Stimulated activated CD8-positive, alpha-beta memory T cell treated with anti-CD3 and anti-CD28 coated beads, Interleukin-15, amount 100 ng/mL, for 4 hours (primary cell): ENCODE measurements around the gene DPP8.
A peak's percentile ranks its signal among the peaks of the same experiment; 100 is the strongest.
"Not testable (repeated sequence)": the region's sequence is repeated elsewhere in the genome, so short reads cannot be mapped to it uniquely, and the experiment has no call there.

Source experiments
- DNase-seq, 2 donors: peaks; one replicate each; pipeline ENCODE4 v3.0.0-alpha.2; 2020; ENCODE audit warnings: low read depth in 2 of 2

Gene DPP8

DNA sequence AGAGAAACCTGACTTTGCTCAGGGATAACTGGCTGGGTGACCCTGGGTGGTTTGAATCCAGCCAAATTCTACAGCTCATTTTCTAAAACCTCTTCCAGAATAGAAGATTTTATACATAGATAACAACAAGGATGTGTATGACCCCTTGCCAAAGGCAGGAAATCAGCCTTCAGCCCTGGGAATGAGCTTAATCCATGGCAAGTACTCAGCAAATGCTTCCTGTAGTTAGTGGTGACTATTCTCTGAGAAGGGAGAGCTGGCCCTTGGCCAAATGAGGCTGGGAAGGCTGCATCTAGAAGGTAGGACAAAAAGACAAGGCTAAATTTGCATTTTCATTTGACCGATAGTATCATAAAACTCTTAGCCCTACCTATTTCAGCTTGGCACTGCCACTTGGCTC is 8.1 kb upstream of the DPP8 start:
- no peak for DNase-seq

DNA sequence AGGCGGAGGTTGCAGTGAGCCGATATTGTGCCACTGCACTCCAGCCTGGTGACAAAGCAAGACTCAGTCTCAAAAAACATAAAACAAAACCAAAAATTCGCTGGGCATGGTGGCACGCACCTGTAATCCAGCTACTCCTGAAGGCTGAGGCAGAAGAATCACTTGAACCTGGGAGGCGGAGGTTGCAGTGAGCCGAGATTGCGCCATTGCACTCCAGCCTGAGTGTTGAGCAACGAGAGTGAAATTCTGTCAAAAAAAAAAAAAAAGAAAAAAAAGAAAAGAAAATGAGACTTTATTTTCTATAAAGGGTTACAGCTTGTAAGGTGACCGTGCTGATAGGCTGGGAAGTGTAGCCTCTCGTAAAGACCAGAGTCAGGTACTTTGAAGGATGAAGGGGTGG is 6.7 kb upstream of the DPP8 start:
- no peak for DNase-seq

DNA sequence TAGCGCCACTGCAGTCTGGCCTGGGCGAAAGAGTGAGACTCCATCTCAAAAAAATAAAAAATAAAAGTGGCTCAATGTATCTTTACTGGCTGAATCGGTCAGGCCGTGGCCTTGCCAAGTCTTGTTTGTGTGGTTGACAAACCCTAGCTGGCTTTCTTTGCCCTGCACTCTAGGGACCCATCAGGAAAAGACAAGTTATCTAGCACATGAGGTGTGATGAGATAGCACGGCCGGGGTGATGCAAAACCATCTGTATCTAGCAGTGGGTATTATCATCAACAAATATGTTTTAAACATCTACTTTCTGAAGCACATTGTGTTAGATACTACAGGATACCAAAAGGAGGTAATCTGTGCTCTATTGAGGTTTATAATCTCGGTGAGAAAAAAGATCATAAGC is 3.9 kb upstream of the DPP8 start:
- DNase-seq = no peak

DNA sequence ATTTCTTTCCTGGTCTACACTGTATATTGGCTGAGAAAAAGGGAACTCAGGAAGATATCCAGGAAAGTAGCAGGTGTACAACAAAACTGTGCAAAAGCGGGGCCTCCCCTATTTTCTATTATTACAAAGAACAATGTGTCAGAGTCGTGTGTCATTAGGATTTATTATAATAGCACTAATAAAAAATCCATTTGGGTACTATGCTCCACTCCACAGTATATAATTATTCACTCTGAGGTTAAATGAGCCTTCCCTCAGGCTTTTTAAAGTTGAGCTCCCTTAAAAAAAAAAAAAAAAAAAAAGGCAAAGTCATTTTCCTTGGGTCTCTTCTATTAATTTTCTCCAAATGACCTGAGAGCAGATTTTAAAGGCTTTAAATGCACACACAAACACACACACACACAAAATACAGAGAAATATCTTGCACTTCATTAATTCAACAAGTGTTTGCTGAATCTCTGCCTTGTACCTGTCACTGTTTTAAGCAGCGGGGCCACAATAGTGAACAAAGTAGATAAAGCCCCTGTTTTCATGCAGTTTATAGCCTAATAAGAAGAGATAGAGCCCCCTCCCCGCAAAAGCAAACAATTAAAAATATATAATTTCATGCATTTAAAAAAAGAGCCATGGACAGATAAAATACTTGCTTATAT is 1.3 kb upstream of the DPP8 start:
- DNase-seq = no peak

DNA sequence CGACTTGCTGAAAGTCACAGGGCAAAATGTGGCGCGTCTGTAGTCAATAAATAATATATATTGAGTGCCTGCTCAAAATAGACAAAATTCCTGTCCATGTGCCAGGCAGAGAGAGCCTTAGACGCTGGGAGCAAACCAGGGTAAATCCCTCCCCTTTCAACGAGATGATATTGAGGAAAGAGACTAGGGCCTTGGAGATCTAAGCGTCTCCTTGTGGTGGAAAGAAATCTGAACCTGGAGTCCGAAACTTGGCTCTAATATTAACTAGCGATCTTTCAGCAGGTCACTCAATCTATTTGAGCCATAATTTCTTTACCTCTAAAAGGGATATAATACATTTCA is 348 bp upstream of the DPP8 start:
- DNase-seq = no peak

DNA sequence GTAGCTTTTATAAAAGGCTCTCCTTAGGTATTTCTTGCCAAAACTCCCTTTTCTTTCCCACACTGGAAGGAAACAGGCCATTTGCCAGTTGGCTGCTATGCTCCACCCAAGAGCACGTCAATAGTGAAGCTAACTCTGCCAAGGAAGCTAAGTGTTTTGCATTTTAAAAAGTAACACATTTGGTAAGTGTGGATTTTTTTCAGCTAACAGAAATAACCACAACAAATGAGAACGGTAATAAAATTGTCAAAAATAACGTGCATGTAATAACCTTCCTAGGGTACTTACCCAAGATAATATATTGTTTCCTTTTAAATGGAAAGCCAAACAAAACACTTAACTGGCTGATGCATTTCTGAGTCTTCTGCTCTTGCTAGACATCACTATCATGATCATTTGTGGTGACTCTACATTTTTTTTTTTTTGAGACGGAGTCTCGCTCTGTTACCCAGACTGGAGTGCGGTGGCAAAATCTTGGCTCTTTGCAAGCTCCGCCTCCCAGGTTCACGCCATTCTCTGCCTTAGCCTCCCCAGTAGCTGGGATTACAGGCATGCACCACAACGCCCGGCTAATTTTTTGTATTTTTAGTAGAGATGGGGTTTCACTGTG is 4.6 kb downstream of the DPP8 start:
- DNase-seq = no peak

DNA sequence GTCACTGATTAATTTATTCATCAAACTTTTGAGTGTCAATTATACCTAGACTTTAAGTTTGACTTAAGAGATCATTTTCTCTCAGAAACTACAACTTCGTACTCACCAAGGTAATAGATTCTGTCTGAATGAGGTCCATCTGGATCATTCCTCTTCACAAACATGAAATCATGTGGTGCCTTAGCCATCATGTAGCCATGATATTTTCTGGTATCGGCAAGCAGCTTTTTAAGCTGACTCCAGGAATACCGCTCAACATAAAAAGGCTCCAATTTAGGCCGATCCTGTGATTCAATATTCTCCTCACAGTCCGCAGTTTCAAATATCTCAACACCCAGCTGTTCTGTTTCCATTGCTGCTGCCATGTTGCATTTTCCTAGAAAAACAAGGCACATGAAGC is 5.3 kb downstream of the DPP8 start:
- DNase-seq = no peak

DNA sequence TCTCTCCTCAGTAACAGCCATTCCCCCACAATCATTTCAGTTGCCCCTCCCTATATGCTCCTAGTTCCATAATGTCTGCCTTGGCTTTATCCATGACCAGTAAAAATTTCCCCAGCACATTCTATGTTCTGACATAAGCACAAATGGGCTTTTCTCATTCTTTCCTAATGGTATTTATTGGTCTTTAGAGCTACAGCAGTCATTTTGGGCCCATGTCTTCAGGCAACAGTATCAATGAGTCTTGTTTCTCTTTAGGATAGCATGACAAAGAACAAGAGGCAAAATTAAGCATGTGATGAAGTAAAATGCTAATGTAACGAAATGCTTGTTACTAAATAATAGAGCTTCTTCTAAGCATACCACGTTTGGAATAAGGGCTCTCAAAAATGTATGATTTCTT is 8.2 kb downstream of the DPP8 start:
- DNase-seq = no peak

DNA sequence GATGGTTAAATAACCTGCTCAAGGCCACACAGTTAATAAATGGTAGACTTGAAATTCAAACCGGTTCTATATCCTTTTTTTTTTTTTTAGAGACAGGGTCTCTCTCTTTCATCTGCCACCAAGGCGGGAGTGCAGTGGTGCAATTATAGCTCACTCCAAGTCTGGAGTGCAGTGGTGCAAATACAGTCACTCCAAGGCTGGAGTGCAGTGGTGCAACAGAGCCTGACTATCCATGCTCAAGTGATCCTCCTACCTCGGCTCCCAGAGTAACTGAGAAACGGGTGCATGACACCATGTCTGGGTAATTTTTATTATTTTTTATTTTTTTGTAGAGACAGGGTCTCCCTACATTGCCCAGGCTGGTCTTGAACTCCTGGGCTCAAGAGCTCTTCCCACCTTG is 23.4 kb downstream of the DPP8 start:
- no peak for DNase-seq

DNA sequence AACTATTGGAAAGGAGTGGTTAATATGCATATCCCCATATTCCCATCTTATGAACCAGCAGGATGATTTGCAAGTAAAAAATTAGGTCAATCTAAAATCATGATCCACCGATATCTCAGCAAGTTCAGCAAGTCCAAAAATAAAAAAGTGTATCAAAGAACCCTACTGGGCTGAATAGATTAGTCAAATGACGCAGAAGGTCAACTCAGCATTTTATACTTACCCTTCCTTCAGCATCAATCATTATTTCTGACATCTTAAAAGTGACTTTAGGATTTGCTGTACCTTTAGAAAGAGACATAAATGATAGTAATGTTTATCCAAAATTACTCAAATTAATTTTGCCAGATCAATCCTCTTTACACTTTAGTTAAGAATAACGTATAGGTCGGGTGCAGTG is 32.6 kb downstream of the DPP8 start:
- no peak for DNase-seq

DNA sequence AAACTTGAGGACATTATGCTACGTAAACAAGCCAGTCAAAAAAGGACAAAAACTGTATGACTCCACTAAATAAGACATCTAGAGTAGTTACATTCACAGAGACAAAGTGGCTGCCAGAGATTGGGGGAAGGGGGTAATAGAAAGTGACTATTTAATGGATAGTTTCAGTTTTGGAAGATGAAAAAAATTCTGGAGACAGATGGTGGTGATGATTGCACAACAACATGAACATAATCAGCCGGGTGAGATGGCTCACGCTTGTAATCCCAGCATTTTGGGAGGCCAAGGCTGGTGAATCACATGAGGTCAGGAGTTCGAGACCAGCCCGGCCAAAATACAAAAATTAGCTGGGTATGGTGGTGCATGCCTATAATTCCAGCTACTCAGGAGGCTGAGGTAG is 40.6 kb downstream of the DPP8 start:
- no peak for DNase-seq

DNA sequence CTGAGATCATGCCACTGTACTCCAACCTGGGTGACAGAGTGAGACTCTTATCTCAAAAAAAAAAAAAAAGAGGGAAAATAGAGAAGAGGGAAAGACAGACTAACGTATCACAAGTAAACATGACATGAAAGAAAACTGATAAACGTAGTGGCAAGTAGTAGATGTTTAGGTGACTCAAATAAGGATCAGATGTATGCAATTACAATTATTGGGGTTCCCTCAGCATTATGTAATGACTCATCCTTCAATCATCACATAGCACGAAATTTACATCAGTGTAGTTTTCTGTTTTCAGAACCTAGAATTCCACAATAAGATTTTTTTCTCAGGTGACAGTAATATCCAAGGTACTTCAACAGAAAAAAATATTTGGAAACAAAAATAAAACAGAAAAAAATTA is 46.6 kb downstream of the DPP8 start:
- DNase-seq = no peak

DNA sequence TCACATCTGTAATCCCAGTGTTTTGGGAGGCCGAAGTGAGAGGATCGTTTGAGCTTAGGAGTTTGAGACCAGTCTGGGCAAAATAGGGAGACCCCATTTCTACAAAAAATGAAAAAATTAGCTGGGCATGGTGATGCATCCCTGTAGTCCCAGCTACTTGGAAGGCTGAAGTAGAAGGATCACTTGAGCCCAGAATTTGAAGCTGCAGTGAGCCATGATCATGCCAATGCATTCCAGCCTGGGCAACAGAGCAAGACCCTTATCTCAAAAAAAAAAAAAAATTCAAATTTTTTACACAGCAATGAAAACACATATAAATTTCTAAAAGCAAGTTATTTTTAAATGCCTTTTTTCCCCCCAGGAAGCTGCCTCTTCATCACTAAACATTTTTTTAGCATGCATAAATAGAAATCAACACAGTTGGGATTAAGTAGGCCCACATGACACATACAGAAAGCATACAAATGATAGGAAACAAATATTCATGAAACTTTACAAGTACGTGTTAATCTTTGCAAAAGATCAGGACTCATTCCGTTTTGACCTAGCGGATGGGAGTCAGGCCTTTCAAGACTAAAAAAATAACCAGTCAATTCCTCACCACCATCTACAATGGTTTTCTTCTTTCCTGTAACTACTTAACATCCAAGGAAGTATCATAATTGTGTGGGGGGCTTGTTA is 49.1 kb downstream of the DPP8 start:
- DNase-seq = no peak

DNA sequence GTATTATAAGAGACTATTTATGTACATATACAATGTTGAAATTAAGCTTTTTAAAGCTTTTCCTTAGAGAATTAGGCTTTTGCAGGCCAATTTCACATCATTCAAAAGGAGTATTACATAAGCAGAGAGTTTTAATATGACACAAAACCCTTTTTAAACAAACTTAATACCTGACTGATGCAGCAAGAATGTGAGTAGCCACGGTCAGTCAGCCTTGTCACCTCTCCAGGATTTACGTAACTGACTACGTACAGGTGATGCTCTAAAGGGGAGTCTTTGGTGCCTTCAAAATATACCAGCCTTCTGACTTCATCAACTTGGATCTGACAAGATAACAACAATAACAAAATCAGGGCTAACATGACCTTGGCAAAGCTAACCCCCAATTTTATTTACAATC is 50.6 kb downstream of the DPP8 start:
- DNase-seq = no peak

DNA sequence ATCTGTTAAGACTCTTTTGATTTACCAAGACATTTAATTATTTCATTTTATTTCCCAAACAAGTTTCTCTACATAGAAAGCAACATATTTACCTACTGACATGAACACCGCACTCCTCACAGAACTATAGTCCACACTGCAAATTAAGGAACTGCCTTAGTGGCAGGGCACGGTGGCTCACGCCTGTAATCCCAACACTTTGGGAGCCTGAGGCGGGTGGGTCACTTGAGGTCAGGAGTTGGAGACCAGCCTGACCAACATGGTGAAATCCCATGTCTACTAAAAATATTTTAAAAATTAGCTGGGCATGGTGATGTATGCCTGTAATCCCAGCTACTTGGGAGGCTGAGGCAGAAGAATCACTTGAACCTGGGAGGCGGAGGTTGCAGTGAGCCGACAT is 54.4 kb downstream of the DPP8 start:
- not testable (repeated sequence) for DNase-seq

DNA sequence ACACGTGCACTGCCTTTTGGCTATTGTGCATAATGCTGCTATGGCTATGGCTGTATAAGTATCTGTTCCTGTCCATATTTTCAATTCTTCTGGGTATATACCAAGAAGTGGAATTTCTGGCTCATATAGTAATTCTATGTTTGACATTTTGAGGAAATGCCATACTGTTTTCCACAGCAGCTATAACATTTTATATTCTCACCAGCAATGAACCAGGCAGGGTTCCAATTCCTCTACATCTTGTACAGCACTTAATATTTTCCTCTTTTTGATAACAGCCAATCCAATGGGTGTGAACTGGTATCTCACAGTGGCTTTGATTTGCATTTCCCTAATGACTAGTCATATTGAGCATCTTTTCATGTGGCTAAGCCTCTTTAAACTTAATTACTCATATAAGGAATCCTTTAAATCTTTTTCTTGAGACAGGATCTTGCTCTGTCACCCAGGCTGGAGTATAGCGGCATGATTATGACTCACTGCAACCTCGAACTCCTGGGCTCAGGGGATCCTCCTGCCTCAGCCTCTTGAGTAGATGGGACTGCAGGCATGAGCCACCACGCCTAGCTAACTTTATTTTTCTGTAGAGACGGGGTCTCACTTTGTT is 56.6 kb downstream of the DPP8 start:
- DNase-seq = peak in 1 of 2 donors; percentile 2

DNA sequence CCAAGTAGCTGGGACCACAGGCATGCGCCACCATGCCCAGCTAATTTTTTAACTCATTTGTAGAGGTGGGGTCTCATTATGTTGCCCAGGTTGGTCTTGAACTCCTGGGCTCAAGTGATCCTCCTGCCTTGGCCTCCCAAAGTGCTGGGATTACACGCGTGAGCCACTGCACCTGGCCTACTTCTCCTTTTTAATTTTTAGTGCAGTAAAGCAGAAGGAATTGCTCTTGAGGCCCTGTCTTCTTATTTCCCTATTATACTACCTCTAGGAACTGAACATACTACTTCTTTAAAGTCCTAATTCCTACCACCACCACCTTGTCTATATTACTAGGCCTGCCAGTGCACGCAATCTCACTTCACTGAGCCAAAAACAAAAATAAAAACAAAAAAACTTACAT is 62.2 kb downstream of the DPP8 start:
- not testable (repeated sequence) for DNase-seq

DNA sequence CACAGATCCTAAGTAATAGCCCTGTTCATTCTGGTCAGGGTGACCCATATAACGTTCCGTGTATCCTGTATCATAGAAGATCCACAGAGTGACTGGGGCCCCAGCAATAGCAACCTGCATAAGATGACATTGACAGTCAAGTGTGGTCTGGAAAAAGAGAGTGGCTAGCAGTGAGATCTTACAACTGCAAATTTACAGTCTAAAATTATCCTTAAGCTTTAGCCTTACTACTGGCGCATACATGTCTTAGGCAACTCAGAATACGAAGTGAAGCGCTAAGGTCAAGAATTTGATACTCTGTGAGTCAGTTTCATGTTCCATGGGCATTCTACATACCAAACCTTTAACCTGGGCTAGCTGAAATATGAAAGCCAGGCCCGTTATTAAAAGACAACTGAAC is 65.5 kb downstream of the DPP8 start:
- no peak for DNase-seq

DNA sequence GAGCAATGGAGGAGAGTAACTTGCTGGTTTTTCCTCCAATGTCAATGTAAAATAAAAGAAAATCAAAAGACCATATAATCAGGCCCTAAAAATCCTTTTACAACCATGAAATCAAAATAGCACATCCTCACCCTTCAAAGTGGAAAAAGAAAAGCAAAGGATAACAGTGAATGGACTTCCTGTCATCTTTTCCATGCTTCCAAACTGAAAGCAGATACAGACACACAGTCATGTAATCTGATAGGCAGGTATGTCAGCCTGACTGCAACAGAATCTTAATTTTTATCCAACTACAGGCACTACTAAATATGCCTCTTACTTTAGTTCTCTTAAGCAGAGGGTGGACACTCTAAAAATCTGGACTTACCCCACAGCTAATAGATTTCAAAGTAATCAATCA is 66.9 kb downstream of the DPP8 start:
- DNase-seq = no peak

DNA sequence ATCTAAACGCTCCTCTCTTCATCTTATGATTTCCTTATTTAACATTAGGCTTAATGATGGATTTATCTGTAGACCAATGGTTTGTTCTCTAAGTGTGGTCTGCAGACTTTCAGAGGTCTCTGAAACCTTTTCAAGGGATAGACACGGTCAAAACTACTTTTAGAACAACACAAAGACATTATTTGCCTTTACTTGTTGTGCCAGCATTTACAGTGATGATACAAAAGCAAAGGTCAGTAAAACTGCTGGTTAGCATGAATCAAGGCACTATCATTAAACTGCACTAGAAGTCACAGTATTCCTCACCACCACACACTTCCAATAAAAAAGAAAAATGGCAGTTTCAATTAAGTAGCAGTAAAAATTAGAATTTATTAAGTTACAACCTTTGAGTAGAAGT is 70.3 kb downstream of the DPP8 start:
- no peak for DNase-seq

DNA sequence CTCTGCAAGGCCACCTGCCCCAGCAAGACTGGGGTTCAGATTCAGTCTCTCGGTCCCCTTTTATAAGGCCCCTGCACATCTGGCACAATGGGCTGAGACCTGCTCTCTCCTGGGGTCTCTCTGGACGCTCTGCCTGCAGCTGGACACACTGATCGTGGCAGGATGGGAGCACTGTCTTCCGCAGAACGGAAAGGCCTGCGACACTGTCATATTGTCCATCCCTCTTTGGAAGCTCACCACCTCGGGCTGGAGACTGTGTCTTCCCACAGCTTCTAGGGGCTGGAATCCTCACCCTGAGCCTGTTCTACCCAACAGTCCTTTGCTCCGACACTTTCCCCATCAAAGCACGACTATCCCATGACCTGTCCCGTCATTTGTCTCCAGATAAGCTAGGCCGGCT is 83.3 kb downstream of the DPP8 start:
- no peak for DNase-seq

DNA sequence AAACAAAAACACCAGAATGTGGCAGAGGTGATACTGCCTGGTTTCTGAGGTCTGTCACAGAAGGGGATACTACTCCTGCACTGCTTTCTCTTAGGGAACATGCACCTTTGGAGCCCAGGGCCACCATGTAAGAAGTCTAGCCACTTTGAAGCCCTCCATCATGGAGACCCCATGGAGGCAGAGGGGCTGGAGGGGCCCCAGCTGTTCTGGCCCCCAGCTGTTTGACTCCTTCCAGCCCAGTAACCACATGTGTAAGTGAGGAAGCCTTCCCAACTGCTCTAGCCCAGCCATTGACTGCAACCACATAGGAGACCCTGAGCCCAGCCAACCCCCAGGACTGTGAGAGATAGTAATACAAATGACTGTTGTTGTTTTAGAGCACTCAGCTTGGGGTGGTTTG is 85.8 kb downstream of the DPP8 start:
- no peak for DNase-seq

DNA sequence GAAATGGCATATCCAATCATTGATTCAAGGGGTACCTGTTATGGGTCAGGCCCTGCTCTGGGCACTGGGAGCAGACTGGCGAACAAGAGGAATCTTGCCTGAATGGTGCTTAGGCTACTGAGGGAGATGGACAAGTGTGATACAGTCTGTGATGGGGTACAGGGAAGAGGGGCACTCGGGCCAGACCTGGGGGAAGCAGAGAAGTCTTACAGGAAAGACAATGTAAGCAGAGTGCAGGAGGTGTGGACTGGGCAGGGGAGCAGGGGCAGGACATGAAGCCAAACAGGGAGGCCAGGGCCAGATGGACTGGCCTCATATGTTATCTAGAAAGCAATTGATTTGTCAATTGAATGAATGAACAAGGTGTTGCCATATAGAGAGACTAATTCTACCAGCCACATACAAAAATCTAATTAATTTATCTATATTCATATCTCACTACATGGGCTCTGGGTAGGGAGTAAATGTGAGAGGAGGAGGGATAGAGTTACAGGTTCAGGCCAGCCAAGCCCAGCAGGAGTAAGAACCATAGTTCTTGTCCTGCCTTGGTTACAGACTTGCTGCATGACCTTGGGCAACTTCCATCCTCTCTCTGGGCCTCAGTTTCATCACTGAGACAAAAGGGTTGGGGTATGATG is 91.2 kb downstream of the DPP8 start:
- no peak for DNase-seq
